Measurements from ENCODE around the gene NDUFB8.

The NDUFB8 gene

DNA sequence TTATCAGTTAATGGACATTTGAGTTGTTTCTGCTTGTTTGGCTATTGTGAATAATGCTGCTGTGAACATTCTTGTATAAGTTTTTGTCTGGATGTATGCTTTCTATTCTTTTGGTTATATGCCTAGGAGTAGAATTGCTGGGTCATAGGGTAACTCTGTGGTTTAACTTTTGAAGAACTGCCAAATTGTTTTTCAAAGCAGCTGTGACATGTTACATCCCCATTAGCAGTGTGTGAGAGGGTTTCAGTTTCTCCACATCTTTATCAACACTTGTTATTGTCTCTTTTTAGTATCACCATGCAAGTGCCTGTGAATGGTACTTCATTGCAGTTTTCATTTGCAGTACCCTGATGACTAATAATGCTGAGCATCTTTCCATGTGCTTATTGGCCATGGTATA is 2.1 kb upstream of the NDUFB8 start:
- peaks cover 3% of the 10 kb centered on the region; the same call in 1 of the 2 replicates for H3K36me3 ChIP-seq (ENCODE audit: insufficient read depth, low read length)
- no peak overlapping the region for H3K9ac ChIP-seq (ENCODE audit: insufficient read length)
- no peak overlapping the region for H3K4me3 ChIP-seq
- no peak for DNase-seq (ENCODE audit: low read depth, low spot score)
- TF ChIP-seq POLR2AphosphoS5 (IDR thresholded peaks at IDR 0.05; ENCODE audit: borderline replicate concordance, low read depth, low read length), result no peak
- no peak for TF ChIP-seq FOXP2 (optimal IDR thresholded peaks at IDR 0.05; ENCODE audit: control extremely low read depth, extremely low read length, insufficient read depth)
- no peak for TF ChIP-seq EZH2 (IDR thresholded peaks at IDR 0.05)
- H3K27ac ChIP-seq, result no peak overlapping the region
- no peaks in the 10 kb centered on the region for H3K9me3 ChIP-seq (ENCODE audit: low read depth, low read length)

- H3K9me3 ChIP-seq (ENCODE audit: low read depth, low read length), result no peaks in the 10 kb centered on the region
- peaks cover 10% of the 10 kb centered on the region; the same call in 1 of the 2 replicates for H3K36me3 ChIP-seq (ENCODE audit: insufficient read depth, low read length)
- DNase-seq (ENCODE audit: low read depth, low spot score), result no peak
- H3K27ac ChIP-seq, result no peak overlapping the region
- peak overlapping the region; percentile 86 for H3K9ac ChIP-seq (ENCODE audit: insufficient read length)
- no peak for TF ChIP-seq EZH2 (IDR thresholded peaks at IDR 0.05)
- no peak for TF ChIP-seq FOXP2 (optimal IDR thresholded peaks at IDR 0.05; ENCODE audit: control extremely low read depth, extremely low read length, insufficient read depth)
- TF ChIP-seq POLR2AphosphoS5 (IDR thresholded peaks at IDR 0.05; ENCODE audit: borderline replicate concordance, low read depth, low read length), result no peak
- H3K4me3 ChIP-seq, result peak overlapping the region; percentile 84
Measured at GRCh38 chr10:100528921-100529474, 673 bp downstream of the NDUFB8 start.

GRCh38 chr10:100528123-100528886 is 1.4 kb downstream of the NDUFB8 start:
- H3K9ac ChIP-seq (ENCODE audit: insufficient read length), result peak overlapping the region; percentile 86
- no peak for TF ChIP-seq POLR2AphosphoS5 (IDR thresholded peaks at IDR 0.05; ENCODE audit: borderline replicate concordance, low read depth, low read length)
- no peak for TF ChIP-seq EZH2 (IDR thresholded peaks at IDR 0.05)
- no peak for TF ChIP-seq FOXP2 (optimal IDR thresholded peaks at IDR 0.05; ENCODE audit: control extremely low read depth, extremely low read length, insufficient read depth)
- DNase-seq (ENCODE audit: low read depth, low spot score), result no peak
- H3K36me3 ChIP-seq (ENCODE audit: insufficient read depth, low read length), result peaks cover 10% of the 10 kb centered on the region; the same call in 1 of the 2 replicates
- no peaks in the 10 kb centered on the region for H3K9me3 ChIP-seq (ENCODE audit: low read depth, low read length)
- peak overlapping the region; percentile 84 for H3K4me3 ChIP-seq
- H3K27ac ChIP-seq, result no peak overlapping the region

DNA sequence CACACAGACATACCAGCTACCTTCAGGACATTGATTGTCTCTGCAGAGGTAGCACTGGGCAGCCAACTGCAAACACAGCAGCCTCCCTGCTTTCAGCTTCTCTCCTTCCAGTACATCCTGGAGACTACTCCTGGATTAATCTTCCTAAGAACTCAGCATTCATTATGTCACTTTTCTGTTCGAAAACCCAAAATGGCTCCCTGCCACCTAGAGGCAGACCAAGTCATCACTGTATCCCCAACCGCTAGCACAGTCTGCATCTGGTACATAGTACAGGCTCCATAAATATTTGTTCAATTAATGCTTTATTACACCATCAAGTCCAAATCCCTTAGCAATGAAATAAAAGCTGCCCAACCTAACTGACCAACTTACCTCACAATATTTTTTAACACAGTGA is 5.0 kb downstream of the NDUFB8 start:
- H3K36me3 ChIP-seq (ENCODE audit: insufficient read depth, low read length), result peaks cover 10% of the 10 kb centered on the region; the same call in 1 of the 2 replicates

DNA sequence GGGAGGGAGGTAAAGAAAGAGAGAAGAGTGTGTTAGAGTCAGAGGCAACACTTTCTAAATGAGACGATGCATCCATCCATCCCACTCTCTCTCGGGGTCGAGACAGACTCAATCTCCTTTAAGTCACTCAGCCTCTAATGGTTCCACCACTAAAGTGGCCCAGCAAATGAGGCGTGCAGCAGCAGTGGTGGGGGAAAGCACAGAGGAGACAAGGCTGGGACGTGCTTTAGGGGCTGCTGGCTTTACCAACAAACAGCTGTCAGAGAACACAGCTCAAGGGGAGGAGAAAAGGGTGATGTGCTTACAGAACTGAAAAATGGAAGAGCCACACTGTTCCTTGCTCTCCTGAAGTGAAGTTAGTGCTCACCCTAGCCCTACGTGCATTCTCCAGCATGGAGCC is 5.5 kb downstream of the NDUFB8 start:
- TF ChIP-seq EZH2 (IDR thresholded peaks at IDR 0.05) (no peak), POLR2AphosphoS5 (IDR thresholded peaks at IDR 0.05; ENCODE audit: borderline replicate concordance, low read depth, low read length) (no peak), FOXP2 (optimal IDR thresholded peaks at IDR 0.05; ENCODE audit: control extremely low read depth, extremely low read length, insufficient read depth) (no peak)
- Histone ChIP-seq H3K27ac (no peak overlapping the region), H3K9ac (ENCODE audit: insufficient read length) (no peak overlapping the region), H3K4me3 (no peak overlapping the region), H3K9me3 (ENCODE audit: low read depth, low read length) (no peaks in the 10 kb centered on the region), H3K36me3 (ENCODE audit: insufficient read depth, low read length) (peaks cover 10% of the 10 kb centered on the region; the same call in 1 of the 2 replicates)
- no peak for DNase-seq (ENCODE audit: low read depth, low spot score)

More for the DNA sequence above, 5.0 kb downstream of the NDUFB8 start:
- Histone ChIP-seq H3K4me3 (no peak overlapping the region), H3K9ac (ENCODE audit: insufficient read length) (no peak overlapping the region), H3K27ac (no peak overlapping the region), H3K9me3 (ENCODE audit: low read depth, low read length) (no peaks in the 10 kb centered on the region)
- no peak for DNase-seq (ENCODE audit: low read depth, low spot score)
- no peak for TF ChIP-seq EZH2 (IDR thresholded peaks at IDR 0.05)
- TF ChIP-seq POLR2AphosphoS5 (IDR thresholded peaks at IDR 0.05; ENCODE audit: borderline replicate concordance, low read depth, low read length), result no peak
- TF ChIP-seq FOXP2 (optimal IDR thresholded peaks at IDR 0.05; ENCODE audit: control extremely low read depth, extremely low read length, insufficient read depth), result no peak

DNA sequence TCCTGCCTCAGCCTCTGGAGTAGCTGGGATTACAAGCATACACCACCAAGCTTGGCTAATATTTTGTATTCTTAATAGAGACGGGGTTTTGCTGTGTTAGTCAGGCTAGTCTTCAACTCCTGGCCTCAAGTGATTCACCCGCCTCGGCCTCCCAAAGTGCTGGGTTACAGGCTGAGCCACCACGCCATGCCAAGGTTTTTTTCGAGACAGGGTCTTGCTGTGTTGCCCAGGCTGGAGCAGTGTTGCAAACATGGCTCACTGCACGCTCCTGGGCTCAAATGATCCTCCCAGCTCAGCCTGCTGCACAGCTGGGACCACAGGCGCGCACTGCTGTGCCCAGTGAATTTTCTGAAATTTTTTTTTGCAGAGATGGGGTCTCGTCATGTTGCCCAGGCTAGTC is 6.7 kb downstream of the NDUFB8 start:
- Histone ChIP-seq H3K27ac (no peak overlapping the region), H3K9me3 (ENCODE audit: low read depth, low read length) (no peaks in the 10 kb centered on the region), H3K4me3 (no peak overlapping the region), H3K36me3 (ENCODE audit: insufficient read depth, low read length) (peaks cover 10% of the 10 kb centered on the region; the same call in 1 of the 2 replicates), H3K9ac (ENCODE audit: insufficient read length) (no peak overlapping the region)
- TF ChIP-seq EZH2 (IDR thresholded peaks at IDR 0.05), result no peak
- no peak for TF ChIP-seq FOXP2 (optimal IDR thresholded peaks at IDR 0.05; ENCODE audit: control extremely low read depth, extremely low read length, insufficient read depth)
- no peak for TF ChIP-seq POLR2AphosphoS5 (IDR thresholded peaks at IDR 0.05; ENCODE audit: borderline replicate concordance, low read depth, low read length)
- no peak for DNase-seq (ENCODE audit: low read depth, low spot score)

DNA sequence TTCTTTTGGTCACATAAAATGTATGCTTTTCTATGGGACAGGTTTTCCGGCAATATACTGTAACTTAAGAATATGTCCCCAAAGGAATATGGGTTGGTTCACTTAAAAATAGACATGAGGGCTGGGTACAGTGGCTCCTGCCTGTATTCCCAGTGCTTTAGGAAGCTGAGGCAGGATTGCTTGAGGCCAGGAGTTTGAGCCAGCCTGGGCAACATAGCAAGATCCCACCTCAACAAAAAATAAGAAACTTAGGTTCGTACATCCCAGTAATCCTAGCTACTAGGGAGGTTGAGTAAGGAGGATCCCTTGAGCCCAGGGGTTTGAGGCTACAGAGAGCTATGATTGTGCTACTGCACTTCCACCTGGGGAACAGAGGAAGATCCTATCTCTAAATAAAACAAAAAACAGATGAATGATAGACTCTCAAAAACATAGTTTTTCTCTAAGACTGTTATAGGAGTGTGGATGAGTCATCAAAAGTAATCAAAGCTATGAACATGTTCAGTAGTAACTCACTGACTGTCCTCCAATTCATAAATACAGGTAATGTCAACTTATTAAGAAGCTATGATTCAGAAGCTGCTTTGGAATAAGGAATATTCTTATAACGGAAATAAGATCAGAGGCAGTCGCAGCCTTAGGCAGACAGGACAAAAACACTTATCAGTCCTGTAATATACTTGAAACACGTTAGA is 7.4 kb downstream of the NDUFB8 start:
- no peak overlapping the region for H3K27ac ChIP-seq
- no peaks in the 10 kb centered on the region for H3K9me3 ChIP-seq (ENCODE audit: low read depth, low read length)
- peaks cover 10% of the 10 kb centered on the region; the same call in 1 of the 2 replicates for H3K36me3 ChIP-seq (ENCODE audit: insufficient read depth, low read length)
- DNase-seq (ENCODE audit: low read depth, low spot score), result no peak
- H3K9ac ChIP-seq (ENCODE audit: insufficient read length), result no peak overlapping the region
- H3K4me3 ChIP-seq, result no peak overlapping the region
- no peak for TF ChIP-seq EZH2 (IDR thresholded peaks at IDR 0.05)
- TF ChIP-seq FOXP2 (optimal IDR thresholded peaks at IDR 0.05; ENCODE audit: control extremely low read depth, extremely low read length, insufficient read depth), result no peak
- TF ChIP-seq POLR2AphosphoS5 (IDR thresholded peaks at IDR 0.05; ENCODE audit: borderline replicate concordance, low read depth, low read length), result no peak

GRCh38 chr10:100520811-100521210 is 8.9 kb downstream of the NDUFB8 start:
- no peak for DNase-seq (ENCODE audit: low read depth, low spot score)
- no peak overlapping the region for H3K27ac ChIP-seq

More at GRCh38 chr10:100520811-100521210, 8.9 kb downstream of the NDUFB8 start:
- no peak for TF ChIP-seq POLR2AphosphoS5 (IDR thresholded peaks at IDR 0.05; ENCODE audit: borderline replicate concordance, low read depth, low read length)
- no peak for TF ChIP-seq FOXP2 (optimal IDR thresholded peaks at IDR 0.05; ENCODE audit: control extremely low read depth, extremely low read length, insufficient read depth)
- TF ChIP-seq EZH2 (IDR thresholded peaks at IDR 0.05), result no peak
- Histone ChIP-seq H3K4me3 (no peak overlapping the region), H3K36me3 (ENCODE audit: insufficient read depth, low read length) (no peaks in the 10 kb centered on the region; the same call in 1 of the 2 replicates), H3K9ac (ENCODE audit: insufficient read length) (no peak overlapping the region), H3K9me3 (ENCODE audit: low read depth, low read length) (no peaks in the 10 kb centered on the region)

Data from SK-N-MC (cell line).